Stimulated activated CD8-positive, alpha-beta memory T cell treated with anti-CD3 and anti-CD28 coated beads, Interleukin-4, amount 100 ng/mL, for 4 hours (primary cell): Measurements from ENCODE around the gene B3GNT7.
"Not testable (repeated sequence)": the region's sequence is repeated elsewhere in the genome, so short reads cannot be mapped to it uniquely, and the experiment has no call there.

Experiments
- DNase-seq, 2 donors: peaks; one replicate each; pipeline ENCODE4 v3.0.0-alpha.2; 2020; ENCODE audit warnings: low read depth in 2 of 2, low spot score in 1 of 2

The B3GNT7 gene

DNA sequence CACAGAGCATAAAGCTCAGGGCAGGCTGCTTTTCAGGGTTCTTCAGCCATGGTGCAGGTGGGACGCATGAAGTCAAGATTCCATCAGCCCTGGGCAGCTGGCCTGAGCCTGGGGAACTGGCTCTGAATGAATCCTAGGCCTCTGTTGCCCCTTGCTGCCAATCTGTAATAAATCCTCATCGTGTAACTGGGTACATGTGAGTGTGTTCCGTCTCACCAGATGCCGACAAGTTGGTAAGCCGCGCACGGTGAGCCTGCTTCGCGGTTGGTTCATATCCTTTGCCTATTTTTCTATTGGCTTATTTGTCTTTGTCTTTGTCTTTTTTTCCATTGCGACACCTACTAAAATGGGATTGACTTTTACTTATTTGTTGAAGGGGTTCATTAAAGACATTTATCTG is 27.7 kb downstream of the B3GNT7 start:
- no peak for DNase-seq

DNA sequence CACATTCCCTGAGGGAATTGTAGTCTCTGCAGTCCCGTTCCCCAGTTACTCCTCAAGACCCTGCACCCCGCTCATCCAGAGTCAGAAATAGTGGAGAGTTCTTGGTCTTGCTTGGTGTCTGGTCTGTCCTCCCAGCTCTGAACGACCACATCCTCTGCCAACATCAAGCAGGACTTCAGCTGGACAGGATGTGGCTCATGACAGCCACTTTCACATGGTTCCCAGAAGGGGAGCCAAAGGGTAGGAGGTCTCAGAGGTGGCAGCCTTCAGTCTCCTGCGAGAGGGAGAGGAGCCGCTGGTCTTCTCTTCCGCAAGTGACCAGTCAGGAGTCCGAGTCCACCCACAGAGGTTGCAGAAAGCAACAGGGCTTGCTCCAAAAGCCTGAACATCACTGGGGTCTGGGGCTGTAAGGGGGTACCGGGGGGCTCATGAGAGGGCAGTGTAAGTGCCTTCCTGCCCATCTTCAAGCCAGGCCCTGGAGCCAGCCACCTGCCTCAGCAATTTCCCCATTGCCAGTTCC is 29.8 kb downstream of the B3GNT7 start:
- no peak for DNase-seq

DNA sequence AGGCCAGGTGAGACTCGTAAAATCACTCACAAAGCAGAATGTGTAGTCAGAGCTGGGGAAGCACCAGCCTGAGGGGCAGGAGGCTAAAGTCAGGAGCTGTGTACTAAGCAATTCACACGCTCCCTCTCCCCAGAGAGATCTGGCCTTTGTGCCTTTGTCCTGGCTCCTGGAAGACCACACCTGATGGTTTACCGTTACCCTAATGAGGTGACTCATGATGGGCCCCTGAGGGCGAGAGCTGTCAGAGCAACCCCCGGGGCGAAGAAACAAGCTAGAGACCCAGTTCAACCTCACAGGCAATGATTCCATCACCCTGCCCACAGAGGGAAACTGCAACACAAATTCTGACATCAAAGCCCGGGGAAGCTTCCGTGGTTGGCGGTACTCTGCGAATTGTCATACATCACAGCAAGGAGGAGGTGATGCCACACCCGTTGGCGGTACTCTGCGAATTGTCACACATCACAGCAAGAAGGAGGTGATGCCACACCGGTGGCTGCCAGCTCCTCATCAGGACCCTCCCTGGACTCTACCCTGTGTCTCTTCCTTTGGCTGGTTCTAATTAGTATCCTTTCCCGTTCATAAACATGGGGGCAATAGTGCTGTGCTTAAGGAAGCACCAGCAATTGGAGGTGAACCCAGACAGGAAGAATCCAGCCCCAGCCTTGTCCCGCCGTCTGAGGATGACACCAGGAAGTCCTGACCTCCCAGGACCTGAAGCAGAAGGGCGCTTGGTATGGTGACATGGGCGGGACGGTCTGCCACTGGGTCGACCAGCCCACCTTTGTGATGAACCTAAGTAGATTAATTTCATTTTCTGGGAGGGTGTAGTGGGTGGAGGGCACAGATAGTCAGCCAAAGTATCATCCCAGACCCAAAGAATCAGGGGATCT is 30.5 kb downstream of the B3GNT7 start:
- DNase-seq = peak in 1 of 2 donors; percentile 67

DNA sequence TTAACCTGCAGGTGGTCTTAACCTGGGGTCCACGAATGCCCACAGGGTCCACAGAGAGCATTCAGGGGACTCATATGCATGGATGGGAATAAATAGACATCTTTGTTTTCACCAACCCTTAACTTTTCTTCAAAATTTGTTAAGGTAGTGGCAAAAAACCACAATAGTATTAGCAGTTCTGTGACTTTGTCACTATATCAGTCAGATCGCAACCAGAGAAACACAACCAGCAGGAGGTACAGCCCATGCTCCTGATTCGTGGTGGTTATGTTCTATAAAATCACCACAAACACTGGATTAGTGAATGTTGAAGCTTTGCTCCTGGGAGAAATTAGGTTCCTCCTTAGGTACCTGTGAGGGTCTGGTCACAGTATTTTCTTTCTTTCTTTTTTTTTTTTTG is 31.6 kb downstream of the B3GNT7 start:
- no peak for DNase-seq

DNA sequence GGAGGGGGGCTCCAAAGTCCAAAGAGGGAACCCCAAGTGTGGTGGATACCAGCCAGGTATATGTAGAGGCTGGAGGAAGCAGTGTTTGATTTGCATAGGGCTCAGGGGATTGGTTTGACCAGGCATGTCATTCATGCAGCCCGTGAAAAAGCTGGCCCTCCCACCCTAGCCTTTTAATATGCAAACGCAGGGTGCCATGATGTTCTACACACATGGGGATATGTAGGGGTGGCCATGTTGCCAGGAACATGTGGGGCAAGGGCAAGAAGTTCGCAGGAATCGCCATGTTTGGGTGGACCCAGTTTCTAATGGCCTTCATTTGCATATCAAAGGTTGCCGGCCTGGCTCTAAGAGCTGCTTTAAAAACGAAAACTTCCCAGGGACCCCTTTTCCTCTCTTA is 33.6 kb downstream of the B3GNT7 start:
- DNase-seq = no peak

DNA sequence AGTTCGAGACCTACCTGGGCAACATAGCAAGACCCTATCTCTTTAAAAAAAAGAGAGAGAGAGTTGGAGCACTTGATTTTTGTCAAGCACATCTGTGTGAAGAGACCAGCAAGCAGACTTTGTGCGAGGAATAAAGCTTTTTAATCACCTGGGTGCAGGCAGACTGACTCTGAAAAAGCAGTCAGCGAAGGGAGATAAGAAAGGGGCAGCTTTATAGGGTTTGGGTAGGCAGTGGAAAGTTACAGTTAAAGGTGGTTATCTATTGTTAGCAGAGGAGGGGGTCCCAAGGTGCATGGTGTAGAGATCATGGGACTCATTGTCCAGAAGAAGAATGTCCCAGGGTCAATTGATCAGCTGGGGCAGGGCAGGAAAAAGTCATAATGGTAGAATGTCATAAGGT is 34.4 kb downstream of the B3GNT7 start:
- no peak for DNase-seq

DNA sequence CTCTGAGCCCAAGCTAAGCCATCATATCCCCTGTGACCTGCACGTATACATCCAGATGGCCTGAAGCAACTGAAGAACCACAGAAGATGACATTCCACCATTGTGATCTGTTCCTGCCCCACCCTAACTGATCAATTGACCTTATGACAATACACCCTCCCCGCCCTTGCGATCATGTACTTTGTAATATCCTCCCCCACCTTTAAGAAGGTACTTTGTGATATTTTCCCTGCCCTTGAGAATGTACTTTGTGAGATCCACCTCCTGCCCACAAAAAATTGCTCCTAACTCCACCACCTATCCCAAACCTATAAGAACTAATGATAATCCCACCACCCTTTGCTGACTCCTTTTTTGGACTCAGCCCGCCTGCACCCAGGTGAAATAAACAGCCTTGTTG is 34.9 kb downstream of the B3GNT7 start:
- DNase-seq = not testable (repeated sequence)

DNA sequence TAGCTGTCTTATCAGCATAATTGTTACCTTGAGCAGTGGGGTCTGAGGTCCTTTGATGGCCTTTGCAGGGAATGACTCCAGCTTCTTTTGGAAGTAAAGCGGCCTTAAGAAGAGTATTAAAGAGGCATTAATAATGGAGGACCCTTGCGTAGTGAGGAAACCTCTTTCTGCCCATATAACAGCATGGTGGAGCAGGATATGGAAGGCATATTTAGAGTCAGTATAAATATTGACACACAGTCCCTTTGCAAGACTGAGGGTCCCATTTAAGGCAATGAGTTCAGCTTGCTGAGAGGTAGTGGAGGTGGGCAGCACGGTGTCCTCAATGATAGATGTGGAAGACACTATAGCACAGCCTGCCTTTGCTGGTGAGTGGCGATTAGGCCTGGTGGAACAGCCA is 36.1 kb downstream of the B3GNT7 start:
- no peak for DNase-seq

DNA sequence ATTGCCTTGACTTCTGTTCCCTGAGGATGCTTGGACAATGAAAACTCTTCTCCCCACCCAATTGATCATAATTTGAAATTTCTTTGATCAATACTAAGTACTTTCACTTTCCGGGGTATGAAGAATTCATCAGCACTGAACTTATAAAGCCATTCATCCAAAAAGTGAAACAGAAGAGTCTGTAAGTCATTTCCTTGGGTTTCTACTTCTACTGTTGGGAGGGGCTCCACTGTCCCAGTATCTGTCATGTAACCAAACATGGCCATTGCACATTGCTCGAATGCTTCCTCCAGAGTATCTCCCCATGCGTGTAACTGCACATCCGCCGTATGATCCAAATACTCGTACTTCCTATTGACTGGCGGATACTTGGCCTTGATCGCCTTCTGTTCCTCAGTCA is 38.5 kb downstream of the B3GNT7 start:
- DNase-seq = no peak

DNA sequence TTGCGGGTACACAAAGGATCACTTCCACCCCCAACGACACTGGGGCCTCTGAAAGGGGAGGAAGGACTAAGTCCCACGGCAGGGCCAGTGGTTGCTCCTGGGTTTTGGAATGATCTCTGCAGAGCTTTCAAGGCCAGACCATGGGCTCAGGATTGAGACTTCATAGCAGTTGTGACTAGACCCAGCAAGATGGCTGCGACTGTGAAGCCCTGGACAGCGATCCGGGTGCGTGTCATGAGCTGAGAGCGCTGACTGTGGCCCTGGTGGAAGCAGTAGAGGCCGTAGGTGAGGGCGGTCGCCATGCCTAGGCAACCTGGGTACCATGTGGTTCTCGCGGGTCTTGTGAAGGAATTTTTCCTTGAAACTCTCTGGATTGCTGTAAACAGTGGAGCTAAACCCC is 41.4 kb downstream of the B3GNT7 start:
- no peak for DNase-seq

DNA sequence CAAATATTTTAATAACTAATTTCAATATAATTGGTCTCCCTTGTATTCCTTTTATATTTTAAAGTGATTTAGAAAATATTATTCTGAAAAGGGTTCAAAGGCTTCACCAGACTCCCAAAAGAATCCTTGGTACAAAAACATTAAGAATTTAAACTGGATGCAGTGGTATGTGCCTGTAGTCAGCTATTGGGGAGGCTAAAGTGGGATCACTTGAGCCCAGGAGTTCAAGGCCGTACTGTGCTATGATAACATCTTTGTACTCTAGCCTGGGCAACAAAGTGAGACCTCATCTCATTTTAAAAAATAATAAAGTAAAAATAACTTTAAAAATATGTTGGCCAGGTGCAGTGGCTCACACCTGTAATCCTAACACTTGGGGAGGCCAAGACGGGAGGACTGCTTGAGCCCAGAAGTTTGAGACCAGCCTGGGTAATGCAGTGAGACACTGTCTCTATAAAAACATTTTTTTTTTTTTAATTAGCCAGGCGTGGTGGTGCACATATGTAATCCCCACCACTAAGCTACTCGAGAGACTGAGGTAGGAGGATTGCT is 54.1 kb downstream of the B3GNT7 start:
- no peak for DNase-seq

DNA sequence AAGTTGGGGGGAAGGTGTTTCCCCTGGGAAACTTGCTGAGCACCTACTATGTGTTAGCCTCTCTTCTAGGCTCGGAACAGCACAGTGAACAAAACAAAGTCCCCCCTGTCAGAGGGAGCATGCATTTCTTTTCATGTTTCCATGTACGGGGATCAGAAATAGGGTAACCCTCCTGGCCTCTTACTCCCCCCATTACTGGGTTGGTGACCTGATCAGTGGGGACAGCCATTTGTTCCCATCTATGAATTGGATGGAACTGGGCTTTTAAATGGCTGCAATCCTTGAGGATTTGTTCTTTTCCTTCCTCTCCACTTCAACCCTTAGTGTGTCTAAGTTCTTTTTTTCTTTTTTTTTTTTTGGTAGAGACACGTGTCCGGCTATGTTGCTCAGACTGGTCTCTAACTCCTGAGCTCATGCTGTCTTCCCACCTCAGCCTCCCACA is 55.1 kb downstream of the B3GNT7 start:
- no peak for DNase-seq
